ENCODE results near the gene RNF146.
A peak's percentile ranks its signal among the peaks of the same experiment; 100 is the strongest.
"Not testable (repeated sequence)": the region's sequence is repeated elsewhere in the genome, so short reads cannot be mapped to it uniquely, and the experiment has no call there.

Gene RNF146, protein sequence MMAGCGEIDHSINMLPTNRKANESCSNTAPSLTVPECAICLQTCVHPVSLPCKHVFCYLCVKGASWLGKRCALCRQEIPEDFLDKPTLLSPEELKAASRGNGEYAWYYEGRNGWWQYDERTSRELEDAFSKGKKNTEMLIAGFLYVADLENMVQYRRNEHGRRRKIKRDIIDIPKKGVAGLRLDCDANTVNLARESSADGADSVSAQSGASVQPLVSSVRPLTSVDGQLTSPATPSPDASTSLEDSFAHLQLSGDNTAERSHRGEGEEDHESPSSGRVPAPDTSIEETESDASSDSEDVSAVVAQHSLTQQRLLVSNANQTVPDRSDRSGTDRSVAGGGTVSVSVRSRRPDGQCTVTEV

DNA sequence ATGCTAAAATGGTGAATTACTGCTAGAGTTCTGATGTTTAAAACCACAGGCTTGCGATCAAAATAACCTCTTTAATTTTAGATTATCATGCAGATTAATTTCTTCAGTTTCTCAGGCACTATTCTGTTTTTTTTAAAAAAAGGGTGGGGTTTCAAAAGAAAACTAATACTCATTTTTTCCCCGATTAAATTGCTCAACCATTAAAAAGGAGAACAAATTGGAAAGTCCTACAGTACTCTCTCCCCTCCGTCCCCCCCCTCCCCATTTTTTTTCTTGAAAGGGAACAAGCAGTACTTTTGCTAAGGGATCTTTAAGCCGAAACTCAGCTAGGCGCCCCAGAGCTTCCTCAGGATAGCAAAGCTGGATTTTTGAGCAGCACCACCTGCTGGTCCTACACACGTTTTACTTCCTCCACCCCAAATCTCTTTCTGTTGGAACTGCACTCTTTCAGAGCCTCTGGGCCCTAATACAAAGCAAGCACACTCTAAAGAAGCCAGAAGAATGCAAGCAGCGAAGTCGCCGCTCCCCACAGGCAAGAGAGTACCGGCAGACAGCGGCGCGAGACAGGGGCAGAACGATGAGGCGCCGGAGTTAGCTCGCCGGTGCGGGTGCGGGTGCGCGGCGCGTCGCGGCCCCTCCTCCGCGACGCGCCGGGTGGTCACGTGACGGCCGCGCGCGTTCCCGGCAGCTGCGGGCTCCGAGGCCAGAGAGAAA is at the start of gene RNF146:
Gene RNF146, plus strand, starts transcription at position 687 of the 714 bp plus-strand sequence. CDS start 13,475 bp downstream, outside the sequence.
- peak; percentile 71 to 76 for DNase-seq

DNA sequence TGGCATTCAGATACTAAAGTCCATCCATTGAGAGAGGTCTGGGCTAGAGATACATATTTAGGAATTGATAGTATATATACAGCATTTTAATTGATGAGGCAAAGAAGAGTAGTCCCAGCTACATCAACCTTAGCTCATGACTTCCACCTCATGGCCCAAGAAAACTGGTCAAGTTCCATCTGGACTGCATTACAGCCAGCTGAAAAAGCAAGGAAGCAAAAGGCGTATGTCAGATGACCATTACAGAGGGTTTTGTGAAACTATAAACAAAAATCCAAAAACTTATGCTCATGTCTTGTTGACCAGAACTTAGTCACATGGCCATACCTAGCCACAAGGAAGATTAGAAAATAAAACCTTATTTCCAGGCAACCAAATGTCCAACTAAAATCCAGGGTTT is 46.8 kb upstream of the RNF146 start:
- no peak for DNase-seq

DNA sequence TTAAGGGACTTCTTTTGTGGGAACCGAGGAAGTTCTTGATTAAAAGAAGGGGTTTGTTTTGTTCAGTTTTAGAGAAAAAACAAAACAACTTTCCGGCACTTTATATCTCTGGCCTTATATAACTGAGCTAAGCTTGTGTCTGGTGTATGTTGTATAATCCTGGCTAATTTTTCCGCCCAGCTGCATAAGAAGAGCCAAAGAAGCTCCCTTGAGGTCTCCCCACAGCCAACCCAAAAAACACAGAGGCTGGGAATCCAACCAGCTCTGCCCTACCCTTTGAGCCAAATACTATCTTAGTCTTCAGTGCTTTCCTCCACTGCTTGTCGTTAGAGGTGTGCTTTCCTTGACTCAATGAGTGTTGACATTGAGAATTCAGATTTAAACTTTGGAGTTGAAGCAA is 45.5 kb upstream of the RNF146 start:
- DNase-seq: no peak

DNA sequence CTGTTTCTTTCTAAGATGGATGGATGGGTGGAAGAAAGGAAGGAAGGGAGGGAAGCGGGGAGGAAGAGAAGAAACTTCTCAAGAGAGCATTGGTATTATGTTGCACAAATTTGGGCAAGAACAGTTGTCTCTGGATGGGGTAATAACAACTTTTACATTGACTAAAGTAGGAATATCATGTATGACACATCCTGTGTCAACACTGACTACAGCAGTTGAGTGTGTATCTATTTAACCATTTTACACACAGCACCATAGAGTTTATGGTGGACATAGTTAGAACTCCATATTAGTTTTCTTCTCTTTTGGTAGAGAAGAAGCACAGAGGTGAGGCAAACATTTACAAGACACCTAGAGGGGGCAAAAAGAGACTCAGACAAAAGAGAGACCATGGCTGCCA is 44.2 kb upstream of the RNF146 start:
- DNase-seq: no peak

DNA sequence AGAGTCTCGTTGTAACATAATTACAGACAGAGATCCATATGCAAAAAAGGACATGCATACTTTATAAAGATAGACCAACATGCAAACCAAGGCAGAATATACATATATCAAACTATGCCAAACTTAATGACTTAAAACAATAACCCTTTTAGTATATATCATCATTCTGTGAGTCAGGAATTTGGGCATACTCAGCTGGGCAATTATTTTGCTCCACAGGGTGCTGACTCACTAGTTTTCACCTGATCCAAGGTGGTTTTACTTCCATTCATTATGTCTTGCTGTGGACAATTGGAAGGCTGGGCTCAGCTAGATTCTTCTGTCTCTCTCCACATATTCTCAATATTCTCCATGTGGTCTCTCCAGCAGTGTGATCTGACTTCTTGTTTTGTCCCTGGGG is 41.2 kb upstream of the RNF146 start:
- no peak for DNase-seq

DNA sequence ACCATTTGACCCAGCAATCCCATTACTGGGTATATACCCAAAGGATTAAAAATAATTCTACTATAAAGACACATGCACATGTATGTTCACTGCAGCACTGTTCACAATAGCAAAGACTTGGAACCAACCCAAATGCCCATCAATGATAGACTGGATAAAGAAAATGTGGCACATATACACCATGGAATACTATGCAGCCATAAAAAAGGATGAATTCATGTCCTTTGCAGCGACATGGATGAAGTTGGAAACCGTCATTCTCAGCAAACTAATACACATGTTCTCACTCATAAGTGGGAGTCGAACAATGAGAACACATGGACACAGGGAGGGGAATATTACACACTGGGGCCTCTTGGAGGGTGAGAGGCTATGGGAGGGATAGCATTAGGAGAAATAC is 32.8 kb upstream of the RNF146 start:
- not testable (repeated sequence) for DNase-seq

DNA sequence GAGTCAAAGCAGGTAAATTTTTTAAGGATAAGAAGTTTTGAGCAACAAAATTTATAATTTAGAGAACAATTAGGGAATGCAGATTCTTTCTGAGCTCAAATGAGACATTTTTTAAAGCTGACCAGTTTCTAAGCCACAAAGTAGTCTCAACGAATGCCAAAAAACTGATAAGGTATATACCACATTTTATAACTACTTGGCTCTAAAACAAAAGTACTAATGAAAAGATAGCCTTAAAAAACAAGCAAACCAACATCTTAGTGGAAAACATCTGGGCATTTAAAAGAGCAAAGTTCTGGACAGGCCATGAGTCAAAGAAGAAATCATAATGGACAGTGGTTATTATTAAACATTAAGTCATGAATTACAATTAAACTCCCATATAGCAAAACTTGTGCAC is 23.2 kb upstream of the RNF146 start:
- no peak for DNase-seq

DNA sequence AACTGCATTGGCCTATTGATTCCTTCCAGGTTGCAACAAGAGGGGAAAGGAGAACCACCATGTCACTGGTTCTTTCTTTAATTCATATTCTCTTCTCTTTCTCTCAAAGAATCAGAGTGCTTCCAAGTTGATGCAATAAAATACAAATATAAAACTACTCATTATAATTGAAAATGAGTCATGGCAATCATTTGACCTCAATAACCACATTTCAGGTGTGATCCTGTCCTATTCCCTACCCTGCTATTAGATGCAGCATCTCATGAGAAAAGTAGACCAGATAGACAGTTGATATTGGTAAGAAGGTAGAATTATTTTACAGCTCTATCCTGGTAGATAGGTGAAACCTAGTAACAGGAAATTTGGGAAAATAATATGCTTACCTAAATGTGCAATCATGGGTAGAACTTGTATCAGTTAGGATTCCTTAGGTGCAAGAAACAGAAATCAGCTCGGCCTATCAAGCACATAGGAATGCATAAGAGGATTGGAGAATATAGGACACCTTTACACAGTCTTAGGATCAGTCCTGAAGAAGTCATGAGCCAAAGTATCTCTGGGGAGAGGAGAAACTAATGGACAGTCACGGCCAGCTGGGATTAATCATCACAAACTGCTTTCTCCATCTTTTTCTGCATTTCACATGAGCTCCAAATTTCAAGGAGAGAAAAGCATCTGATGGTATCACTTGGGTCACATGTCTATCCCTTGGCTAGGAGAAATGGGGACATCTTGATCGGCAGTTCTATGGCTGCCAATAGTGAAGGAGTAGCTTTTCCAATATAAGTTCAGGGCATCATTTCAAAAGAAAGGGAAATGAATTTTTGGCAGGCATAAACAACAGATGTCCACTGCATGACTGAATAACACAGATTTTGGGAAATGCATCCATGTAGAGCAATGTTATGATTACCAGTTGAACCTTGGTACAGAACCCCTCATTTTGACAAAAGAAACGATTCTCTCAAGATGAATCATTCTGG is 19.3 kb upstream of the RNF146 start:
- DNase-seq: no peak

DNA sequence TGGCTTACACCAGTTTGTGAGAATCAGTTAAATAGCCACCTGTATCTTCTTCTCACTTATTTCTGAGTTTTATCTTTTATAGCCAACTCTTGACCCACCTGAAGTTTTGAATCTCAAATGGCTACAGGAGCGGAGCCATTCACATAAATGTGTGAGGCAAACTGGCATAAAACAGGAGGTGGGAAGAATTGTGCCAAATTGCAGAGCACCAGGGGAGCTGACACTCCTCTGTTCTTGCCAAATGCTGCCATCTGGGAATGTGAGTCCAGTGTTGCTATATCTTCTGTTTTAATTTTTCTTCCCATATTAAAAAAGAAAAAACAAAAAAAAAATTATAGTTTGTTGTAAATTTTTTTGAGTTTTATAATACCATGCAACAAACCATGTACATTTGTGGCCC is 17.0 kb upstream of the RNF146 start:
- no peak for DNase-seq

DNA sequence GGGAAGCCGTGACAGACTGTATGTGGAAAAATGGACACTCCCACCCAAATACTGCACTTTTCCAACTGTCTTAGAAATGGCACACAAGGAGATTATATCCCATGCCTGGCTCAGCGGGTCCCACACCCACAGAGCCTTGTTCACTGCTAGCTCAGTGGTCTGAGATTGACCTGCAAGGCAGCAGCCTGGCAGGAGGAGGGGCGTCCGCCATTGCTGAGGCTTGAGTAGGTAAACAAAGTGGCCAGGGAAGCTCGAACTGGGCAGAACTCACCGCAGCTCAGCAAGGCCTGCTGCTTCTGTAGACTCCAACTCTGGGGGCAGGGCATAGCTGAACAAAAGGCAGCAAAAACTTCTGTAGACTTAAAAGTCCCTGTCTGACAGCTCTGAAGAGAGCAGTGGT is 11.4 kb upstream of the RNF146 start:
- no peak for DNase-seq

DNA sequence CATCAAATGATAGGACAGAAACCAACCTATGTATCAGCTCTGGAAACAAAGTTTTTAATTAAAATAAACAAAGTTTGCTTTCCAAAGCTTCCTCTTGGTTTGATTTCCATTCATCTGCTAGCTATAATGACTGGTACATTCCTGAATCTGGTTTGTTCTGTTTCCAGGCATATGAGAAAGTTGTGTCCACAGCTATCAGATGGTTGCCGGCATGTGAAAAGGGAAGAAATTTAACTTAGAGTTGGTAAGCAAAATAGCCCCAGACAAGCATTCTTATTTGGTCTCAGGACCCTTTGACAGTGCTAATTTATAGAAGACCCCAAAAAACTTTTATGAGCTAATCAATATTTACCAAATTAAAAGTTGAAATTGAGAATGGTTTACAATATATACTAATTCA is 3.8 kb upstream of the RNF146 start:
- no peak for DNase-seq

DNA sequence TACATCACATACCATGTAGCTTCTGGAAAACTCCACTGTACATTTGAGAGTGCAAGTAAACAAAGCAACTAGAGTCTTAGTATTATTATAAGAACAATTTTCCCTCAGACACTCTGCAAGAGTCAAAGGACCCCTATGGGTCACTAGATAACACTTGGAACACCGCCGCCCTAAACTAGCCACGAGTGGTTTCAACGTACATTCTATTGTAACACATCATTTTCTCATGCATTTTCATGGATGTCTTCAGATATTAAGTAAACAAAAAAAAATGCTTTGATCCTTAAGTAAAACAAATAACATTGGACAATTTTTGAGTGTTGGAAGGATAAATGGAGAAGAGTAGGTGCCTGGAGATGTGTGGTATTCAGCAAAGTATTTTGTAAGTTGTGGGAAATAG is 3.2 kb upstream of the RNF146 start:
- DNase-seq: no peak

DNA sequence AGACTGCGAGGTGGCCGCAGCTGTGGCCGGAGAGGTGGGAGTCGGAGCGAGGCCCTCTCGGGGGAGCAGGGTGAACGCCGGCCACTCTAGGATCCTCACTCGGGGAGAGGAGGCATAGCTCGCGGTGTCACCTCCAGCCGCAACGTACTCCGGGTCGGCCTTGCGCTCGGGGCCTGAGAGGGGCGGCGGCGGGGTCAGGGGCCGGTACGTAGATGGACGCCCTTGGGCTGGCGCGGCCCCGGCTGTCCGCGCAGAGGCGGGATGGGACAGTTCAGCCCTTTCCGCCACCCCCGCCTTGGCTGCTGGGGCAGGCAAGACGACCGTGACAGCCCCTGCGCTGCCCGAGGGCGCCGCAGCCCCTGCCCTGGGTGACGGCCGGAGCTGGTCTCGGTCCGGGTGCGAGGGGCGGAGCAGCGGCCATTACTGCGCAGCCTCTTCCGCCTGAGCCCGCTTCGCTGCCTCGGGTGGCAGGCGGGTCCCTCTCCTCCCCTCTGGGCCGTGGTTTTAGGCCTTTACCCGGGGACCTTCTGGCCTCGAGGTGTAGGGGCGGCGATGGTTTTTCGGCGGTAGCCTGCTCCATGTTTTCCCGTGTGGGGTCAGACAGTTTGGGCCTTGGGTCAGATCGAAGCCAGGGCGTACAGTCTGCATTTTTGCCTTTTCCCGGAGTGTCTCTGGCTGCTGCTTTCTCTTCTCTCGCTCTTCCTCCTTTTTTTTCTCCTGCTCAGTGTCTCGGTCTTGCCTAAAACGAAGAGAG is 405 bp downstream of the RNF146 start:
- DNase-seq: peak; percentile 61 to 68

DNA sequence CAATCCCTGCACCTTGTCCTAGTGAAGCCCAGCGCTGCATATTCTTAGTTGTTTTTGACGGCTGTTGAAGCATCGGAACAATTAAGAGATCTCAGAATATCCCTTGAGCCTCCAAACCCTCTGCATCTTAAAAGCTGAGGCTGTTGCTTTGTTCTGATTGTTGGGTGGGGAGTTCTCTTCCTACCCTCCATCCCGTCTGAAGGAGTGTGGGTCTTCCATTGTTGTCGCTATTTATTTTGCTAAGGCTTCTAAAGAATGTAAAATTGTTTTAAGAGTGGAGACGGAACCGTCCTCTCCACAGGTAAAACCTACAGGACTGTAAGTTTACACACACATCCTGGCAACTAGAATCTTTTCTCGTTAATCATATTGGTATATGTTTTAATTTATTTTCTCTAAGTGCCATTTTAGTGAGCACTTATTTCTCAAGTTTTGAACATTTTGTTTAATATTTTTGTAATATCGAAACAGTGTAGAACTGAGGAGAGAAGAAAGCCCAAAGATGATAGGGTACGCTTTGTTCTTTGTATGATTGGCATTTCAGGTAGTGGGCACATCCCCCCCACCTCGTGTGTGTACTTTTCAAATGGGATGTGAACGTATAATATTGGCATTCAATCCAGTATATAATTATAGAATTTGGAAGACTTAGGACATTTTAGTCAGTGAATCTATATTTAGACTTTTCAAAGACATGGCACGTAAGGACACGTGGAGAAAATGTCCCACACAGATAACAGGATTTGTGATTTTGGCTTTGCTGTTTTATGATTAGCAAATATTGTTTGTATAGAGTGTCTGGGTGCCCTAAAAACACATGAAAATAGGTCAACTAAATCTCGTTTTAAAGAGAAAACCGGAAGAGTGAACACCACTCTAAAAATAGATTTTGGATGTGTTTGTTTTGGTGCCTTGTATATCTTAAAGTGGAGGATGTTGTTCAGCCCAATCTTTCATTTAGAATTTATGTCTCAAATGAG is 1.3 kb downstream of the RNF146 start:
- DNase-seq: no peak

DNA sequence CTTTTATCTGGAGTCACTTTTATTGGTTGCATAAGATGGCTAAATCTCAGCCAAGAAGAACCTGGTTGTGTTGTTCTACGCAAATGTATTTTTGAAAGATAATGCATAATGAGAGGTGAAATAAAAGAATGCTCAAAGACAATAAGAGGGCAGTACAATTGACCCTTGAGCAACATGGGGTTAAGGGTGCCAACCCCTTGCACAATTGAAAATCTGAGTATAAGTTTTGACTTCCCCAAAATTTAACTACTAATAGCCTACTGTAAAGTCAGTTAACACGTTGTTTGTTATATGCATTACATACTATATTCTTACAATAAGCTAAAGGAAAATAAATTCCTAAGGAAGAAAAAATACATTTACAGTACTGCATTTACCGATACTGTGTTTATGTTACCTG is 5.9 kb downstream of the RNF146 start:
- no peak for DNase-seq

DNA sequence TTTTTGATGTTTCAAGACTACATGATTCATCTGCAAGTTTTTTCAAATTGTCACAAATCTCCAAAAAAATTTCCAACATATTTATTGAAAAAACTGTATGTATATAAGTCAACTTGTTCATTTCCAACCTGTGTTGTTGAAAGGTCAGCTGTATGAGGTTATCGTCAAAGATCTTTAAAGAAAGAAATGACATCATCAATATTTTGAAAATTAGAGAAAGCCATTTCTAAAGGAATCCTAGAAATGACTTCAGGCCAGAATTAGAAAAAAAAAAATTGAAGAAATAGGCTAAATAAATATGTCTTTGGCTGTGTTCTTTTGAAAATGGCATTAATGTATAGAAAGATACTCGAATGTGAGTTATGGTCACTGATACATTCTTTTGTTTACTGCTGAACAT is 6.8 kb downstream of the RNF146 start:
- no peak for DNase-seq

DNA sequence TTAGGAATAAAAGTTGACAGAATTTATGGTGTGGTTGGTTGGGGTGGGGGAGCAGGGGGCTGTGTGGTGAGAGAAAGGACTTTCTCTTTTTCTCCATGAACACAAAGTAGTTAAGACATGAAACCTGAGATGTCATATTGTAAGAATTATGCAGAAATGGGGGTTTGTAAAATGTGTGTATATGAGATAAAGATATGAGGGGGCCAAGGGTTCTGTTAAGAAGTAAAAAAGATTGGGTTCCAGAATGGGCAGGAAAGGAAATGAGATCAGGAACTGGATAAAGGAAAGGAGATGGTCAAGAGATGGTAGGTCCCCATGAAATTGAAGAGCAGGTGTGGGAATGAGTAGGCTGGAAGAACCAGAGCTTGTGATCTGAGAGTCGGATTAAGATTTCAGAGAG is 9.7 kb downstream of the RNF146 start:
- DNase-seq: no peak

DNA sequence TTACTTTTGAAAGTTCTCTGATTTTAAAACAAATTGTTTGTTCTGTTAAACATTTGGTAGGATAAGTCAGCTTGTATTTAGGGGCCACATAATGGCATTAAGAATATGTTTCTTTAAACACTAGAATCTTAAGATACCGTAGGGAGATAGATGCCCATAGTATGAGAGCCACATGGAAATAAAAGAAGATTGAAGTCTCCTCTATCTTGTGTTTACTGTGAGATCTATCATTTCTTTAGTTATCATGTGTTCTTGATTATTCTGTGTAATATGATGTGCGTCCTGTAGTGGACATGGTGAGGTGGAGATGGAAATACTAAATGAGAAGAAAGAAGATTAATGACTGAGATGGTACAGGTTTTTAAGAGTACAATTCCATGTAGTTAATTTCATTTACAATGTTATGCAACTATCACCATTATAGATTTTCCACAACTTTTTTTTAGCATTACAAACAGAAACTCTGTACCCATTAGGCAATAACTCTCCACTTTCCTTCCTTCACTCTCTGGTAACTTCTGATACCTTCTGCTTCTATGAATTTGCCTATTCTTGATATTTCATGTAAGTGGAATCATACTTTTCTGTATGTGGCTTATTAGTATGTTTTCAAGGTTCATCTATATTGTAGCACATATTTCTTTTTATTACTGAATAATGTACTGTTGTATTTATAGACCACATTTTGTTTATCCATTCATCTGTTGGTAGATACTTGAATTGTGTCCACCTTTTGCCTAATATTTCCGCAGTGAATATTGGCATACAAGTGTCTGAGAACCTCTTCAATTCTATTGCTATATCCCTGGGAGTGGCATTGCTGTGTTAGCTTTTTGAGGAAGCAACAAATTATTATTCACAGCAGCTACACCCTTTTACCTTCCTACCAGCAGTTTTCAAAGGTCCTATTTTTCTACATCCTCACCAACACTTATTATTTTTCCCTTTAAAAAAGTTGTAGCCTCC is 11.5 kb downstream of the RNF146 start:
- no peak for DNase-seq

DNA sequence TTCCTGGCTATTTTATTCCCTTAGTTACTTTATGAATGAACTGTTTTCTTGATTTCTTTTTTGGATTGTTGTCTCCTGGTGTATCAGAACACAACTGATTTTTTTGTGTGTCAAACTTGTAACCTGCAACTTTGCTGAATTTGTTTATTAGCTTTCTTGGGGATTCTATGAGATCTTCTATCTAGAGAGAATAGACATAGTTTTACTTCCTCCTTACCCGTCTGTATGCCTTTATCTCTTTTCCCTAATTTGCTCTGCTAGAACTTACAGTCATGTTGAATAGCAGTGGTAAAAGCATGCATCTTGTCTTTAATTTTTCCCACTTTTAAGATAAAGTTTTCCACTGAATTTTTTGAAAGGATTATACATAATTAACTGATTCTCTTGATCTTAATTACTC is 13.2 kb downstream of the RNF146 start:
- DNase-seq: no peak

DNA sequence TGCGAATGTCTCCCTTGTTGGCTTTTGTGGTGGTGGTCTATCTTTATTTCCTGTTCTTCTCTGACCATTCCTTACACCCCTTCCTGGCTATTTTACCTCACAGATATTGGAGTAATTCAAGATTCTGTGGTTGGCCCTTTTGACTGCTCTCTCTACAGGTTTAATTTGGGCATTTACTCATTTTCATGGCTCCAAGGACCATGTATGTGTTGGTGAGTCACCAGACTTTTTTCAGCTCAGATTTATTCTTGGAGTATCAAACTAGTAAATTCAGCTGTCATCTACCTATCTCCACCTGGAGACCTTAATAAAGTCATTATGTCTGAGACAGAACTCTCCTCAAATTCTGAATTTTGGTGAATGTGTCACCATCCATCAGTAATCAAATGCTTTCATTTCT is 15.5 kb downstream of the RNF146 start:
- DNase-seq: no peak

All from activated CD4-positive, alpha-beta T cell treated with anti-CD3 and anti-CD28 coated beads, Interleukin-2, amount 50 U/mL, for 48 hours (primary cell).